ENCODE data around the gene ACIN1. TPM values are rescaled to one million over a fixed set of nuclear protein-coding genes. Genes with fewer than 3 reads are reported as not detected.

ACIN1 gene
- total RNA-seq, result 60.9 and 67.5 TPM in 2 replicates

GRCh38 chr14:23094666-23095195, at the start of gene ACIN1:
TSS of gene ACIN1 (minus strand) at chr14:23095136. CDS start at chr14:23095112, 24 bp downstream.

GRCh38 chr14:23118506-23119362, 23.8 kb upstream of the ACIN1 start, which contains the start of gene CEBPE:
TSS of gene CEBPE (minus strand) at chr14:23119255. CDS start at chr14:23119091, 164 bp downstream.

GRCh38 chr14:23104591-23105347, 9.8 kb upstream of the ACIN1 start, which contains the start of gene CIROP:
TSS of gene CIROP (minus strand) at chr14:23104989. CDS start at chr14:23104920, 69 bp downstream.

GRCh38 chr14:23095196-23096108, 516 bp upstream of the ACIN1 start, which contains the start of gene C14orf119:
TSS of gene C14orf119 (plus strand) at chr14:23095505. CDS start at chr14:23097659, 2,154 bp downstream.

GRCh38 chr14:23056956-23057756, 37.8 kb downstream of the ACIN1 start, which contains the start of gene CDH24:
TSS of gene CDH24 (minus strand) at chr14:23057520. CDS start at chr14:23055733, 1,787 bp downstream.

GRCh38 chr14:23042162-23042965, 52.6 kb downstream of the ACIN1 start, which contains the start of gene PSMB11:
TSS of gene PSMB11 (plus strand) at chr14:23042212. CDS start at chr14:23042226, 14 bp downstream.

GRCh38 chr14:23034498-23035302, 60.2 kb downstream of the ACIN1 start, which contains the start of gene PSMB5:
TSS of gene PSMB5 (minus strand) at chr14:23034900. CDS start at chr14:23034881, 19 bp downstream.

GRCh38 chr14:23009939-23010726, 84.8 kb downstream of the ACIN1 start, which contains the start of gene C14orf93:
TSS of gene C14orf93 (minus strand) at chr14:23010143. CDS start at chr14:22999023, 11,120 bp downstream.

Other genes starting within 250 kb of the ACIN1 start
- gene LRP10, start 223.4 kb downstream of the ACIN1 start, total RNA-seq, result 88.7 and 93.0 TPM in 2 replicates
- 0.21 and 0.28 TPM in 2 replicates for gene REM2, start 211.9 kb downstream of the ACIN1 start, total RNA-seq
- 49.5 and 57.9 TPM in 2 replicates for gene RBM23, start 176.0 kb downstream of the ACIN1 start, total RNA-seq
- 63.0 and 97.8 TPM in 2 replicates for gene PRMT5, start 165.8 kb downstream of the ACIN1 start, total RNA-seq
- gene HAUS4, start 138.0 kb downstream of the ACIN1 start, total RNA-seq, result 48.7 and 66.1 TPM in 2 replicates
- gene AJUBA, start 112.6 kb downstream of the ACIN1 start, total RNA-seq, result 117 and 141 TPM in 2 replicates
- gene C14orf93, start 85.0 kb downstream of the ACIN1 start, total RNA-seq, result 8.9 and 12.2 TPM in 2 replicates
- 344 and 395 TPM in 2 replicates for gene PSMB5, start 60.2 kb downstream of the ACIN1 start, total RNA-seq
- gene PSMB11, start 52.9 kb downstream of the ACIN1 start, total RNA-seq, result not detected in 2 replicates
- 7.3 and 9.8 TPM in 2 replicates for gene CDH24, start 37.6 kb downstream of the ACIN1 start, total RNA-seq
- 31.6 and 42.5 TPM in 2 replicates for gene C14orf119, start 369 bp upstream of the ACIN1 start, total RNA-seq
- not detected in 2 replicates for gene CIROP, start 9.9 kb upstream of the ACIN1 start, total RNA-seq
- gene CEBPE, start 24.1 kb upstream of the ACIN1 start, total RNA-seq, result not detected in 2 replicates
- gene SLC7A8, start 88.5 kb upstream of the ACIN1 start, total RNA-seq, result 12.0 and 19.0 TPM in 2 replicates
- gene RNF212B, start 142.8 kb upstream of the ACIN1 start, total RNA-seq, result not detected in 2 replicates
- 12.8 and 15.2 TPM in 2 replicates for gene HOMEZ, start 191.0 kb upstream of the ACIN1 start, total RNA-seq
- 2.4 and 7.5 TPM in 2 replicates for gene PPP1R3E, start 207.7 kb upstream of the ACIN1 start, total RNA-seq
- 15.5 and 21.9 TPM in 2 replicates for gene BCL2L2, start 211.7 kb upstream of the ACIN1 start, total RNA-seq
- 41.6 and 51.3 TPM in 2 replicates for gene PABPN1, start 226.3 kb upstream of the ACIN1 start, total RNA-seq